Measurements from ENCODE around the gene NPY1R.

The NPY1R gene

GRCh38 chr4:163274861-163275260, 57.5 kb downstream of the NPY1R start:
- no peak for DNase-seq
